Measurements from ENCODE around the gene NRP2.

Gene NRP2

GRCh38 chr2:205704127-205704741 is 21.9 kb downstream of the NRP2 start:
- Mint-ChIP-seq H3K27ac (no peak overlapping the region), H3K4me3 (no peak overlapping the region), H3K27me3 (peaks cover 4% of the 10 kb centered on the region), H3K4me1 (ENCODE audit: low read depth) (peaks cover 65% of the 10 kb centered on the region), H3K36me3 (ENCODE audit: low read depth) (no peaks in the 10 kb centered on the region), H3K9me3 (no peaks in the 10 kb centered on the region)

GRCh38 chr2:205705511-205706349 is 23.4 kb downstream of the NRP2 start:
- H3K36me3 Mint-ChIP-seq (ENCODE audit: low read depth), result no peaks in the 10 kb centered on the region
- no peak overlapping the region for H3K4me3 Mint-ChIP-seq
- peaks cover 56% of the 10 kb centered on the region for H3K4me1 Mint-ChIP-seq (ENCODE audit: low read depth)
- peak overlapping the region; percentile 80 for H3K27ac Mint-ChIP-seq
- peaks cover 4% of the 10 kb centered on the region for H3K27me3 Mint-ChIP-seq
- H3K9me3 Mint-ChIP-seq, result no peaks in the 10 kb centered on the region

GRCh38 chr2:205706769-205707381 is 24.6 kb downstream of the NRP2 start:
- Mint-ChIP-seq H3K27me3 (peaks cover 4% of the 10 kb centered on the region), H3K4me3 (peak overlapping the region; percentile 13), H3K27ac (peak overlapping the region; percentile 86), H3K9me3 (no peaks in the 10 kb centered on the region), H3K36me3 (ENCODE audit: low read depth) (no peaks in the 10 kb centered on the region), H3K4me1 (ENCODE audit: low read depth) (peaks cover 51% of the 10 kb centered on the region)

GRCh38 chr2:205708231-205708631 is 25.9 kb downstream of the NRP2 start:
- Mint-ChIP-seq H3K36me3 (ENCODE audit: low read depth) (no peaks in the 10 kb centered on the region), H3K27ac (no peak overlapping the region), H3K4me1 (ENCODE audit: low read depth) (peaks cover 56% of the 10 kb centered on the region), H3K27me3 (peaks cover 4% of the 10 kb centered on the region), H3K9me3 (no peaks in the 10 kb centered on the region), H3K4me3 (no peak overlapping the region)

- peaks cover 65% of the 10 kb centered on the region for H3K4me1 Mint-ChIP-seq (ENCODE audit: low read depth)
Measured at GRCh38 chr2:205709319-205709718, 27.0 kb downstream of the NRP2 start.

GRCh38 chr2:205712508-205712907 is 30.2 kb downstream of the NRP2 start:
- H3K27ac Mint-ChIP-seq, result peak overlapping the region; percentile 59
- H3K9me3 Mint-ChIP-seq, result no peaks in the 10 kb centered on the region
- peaks cover 7% of the 10 kb centered on the region for H3K27me3 Mint-ChIP-seq
- H3K36me3 Mint-ChIP-seq (ENCODE audit: low read depth), result no peaks in the 10 kb centered on the region
- peaks cover 63% of the 10 kb centered on the region for H3K4me1 Mint-ChIP-seq (ENCODE audit: low read depth)
- no peak overlapping the region for H3K4me3 Mint-ChIP-seq

More at GRCh38 chr2:205709319-205709718, 27.0 kb downstream of the NRP2 start:
- Mint-ChIP-seq H3K9me3 (no peaks in the 10 kb centered on the region), H3K27me3 (peaks cover 4% of the 10 kb centered on the region), H3K27ac (peak overlapping the region; percentile 65), H3K4me3 (no peak overlapping the region), H3K36me3 (ENCODE audit: low read depth) (no peaks in the 10 kb centered on the region)

- Mint-ChIP-seq H3K36me3 (ENCODE audit: low read depth) (no peaks in the 10 kb centered on the region), H3K27ac (peak overlapping the region; percentile 56), H3K4me1 (ENCODE audit: low read depth) (peaks cover 61% of the 10 kb centered on the region), H3K27me3 (peaks cover 9% of the 10 kb centered on the region), H3K9me3 (no peaks in the 10 kb centered on the region), H3K4me3 (no peak overlapping the region)
Measured at GRCh38 chr2:205713086-205713485, 30.8 kb downstream of the NRP2 start.

GRCh38 chr2:205714058-205714776 is 31.9 kb downstream of the NRP2 start:
- peak overlapping the region; percentile 78 for H3K27ac Mint-ChIP-seq
- H3K9me3 Mint-ChIP-seq, result no peaks in the 10 kb centered on the region
- peaks cover 58% of the 10 kb centered on the region for H3K4me1 Mint-ChIP-seq (ENCODE audit: low read depth)
- H3K36me3 Mint-ChIP-seq (ENCODE audit: low read depth), result no peaks in the 10 kb centered on the region
- H3K27me3 Mint-ChIP-seq, result peaks cover 9% of the 10 kb centered on the region
- peak overlapping the region; percentile 9 for H3K4me3 Mint-ChIP-seq

DNA sequence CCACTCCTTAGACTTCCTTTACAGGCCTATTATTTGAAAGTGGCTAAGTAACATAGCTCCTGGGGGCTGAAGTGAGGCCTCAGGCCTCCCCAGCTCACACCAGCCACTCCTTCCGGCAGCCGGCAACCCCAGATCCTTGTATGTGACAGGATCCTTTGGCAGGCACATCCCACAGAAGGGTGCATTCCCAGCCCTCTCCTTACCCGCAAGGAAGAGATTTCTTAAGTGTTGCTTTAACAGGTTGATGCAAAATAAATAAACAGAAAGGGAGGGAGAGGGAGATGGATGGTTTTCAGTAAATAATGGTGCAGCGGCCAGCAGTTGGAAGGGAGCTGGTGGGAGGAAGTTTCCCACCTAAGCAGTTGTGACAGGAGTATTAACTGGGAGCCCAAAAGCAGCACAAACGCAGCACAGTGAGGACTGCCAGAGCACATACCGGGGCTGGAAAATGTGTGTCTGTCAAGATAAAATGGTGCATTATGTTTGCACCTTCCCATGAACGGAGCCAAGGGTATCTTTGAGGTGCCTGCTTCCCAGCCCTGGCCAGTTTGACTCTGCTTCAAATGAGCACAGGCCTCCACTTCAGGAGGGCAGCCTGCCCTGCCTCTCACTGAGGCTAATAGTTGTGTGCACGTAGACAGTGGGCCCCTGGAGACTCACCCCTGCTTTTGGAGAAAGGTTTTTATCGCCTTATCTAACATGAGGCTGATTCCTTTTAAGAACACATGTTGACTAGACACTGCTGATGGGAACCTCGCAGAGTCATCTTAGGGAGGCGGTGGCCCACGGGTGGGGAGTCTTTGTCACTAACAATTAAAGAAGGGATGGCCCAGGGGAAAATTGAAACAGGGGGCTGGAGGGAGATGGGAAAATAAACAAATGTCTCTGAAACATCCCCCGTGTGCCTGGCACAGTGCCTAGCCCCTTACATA is 32.8 kb downstream of the NRP2 start:
- Mint-ChIP-seq H3K4me3 (no peak overlapping the region), H3K27ac (peak overlapping the region; percentile 78), H3K36me3 (ENCODE audit: low read depth) (no peaks in the 10 kb centered on the region), H3K9me3 (no peaks in the 10 kb centered on the region), H3K27me3 (peaks cover 9% of the 10 kb centered on the region), H3K4me1 (ENCODE audit: low read depth) (peaks cover 60% of the 10 kb centered on the region)

DNA sequence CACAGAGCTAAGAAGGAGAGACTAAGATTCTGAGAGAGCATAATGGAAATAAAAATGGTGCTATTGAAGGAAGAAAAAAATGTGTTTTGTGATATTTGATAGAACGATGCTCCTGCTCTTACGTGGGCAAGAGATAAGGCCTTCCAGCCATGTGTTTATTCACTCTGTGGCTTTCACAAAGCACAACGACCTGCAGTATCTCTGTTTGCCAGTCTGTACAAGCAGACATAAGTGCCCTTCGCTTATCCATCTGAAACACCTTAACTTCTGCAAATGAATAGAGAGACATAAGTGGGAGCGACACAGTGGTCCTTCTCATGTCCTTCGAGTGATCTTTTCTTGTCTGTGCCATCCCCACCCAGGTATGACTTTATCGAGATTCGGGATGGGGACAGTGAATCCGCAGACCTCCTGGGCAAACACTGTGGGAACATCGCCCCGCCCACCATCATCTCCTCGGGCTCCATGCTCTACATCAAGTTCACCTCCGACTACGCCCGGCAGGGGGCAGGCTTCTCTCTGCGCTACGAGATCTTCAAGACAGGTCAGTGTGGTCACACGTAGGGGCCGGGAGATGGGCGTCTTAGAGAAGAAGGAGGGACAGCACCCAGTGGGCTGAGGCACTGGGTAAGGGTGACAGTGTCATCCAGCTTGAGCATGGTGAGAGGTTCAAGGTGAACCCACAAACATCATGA is 33.7 kb downstream of the NRP2 start:
- H3K36me3 Mint-ChIP-seq (ENCODE audit: low read depth), result no peaks in the 10 kb centered on the region
- H3K4me1 Mint-ChIP-seq (ENCODE audit: low read depth), result peaks cover 65% of the 10 kb centered on the region
- H3K27me3 Mint-ChIP-seq, result peaks cover 9% of the 10 kb centered on the region
- H3K9me3 Mint-ChIP-seq, result no peaks in the 10 kb centered on the region
- H3K4me3 Mint-ChIP-seq, result no peak overlapping the region
- H3K27ac Mint-ChIP-seq, result peak overlapping the region; percentile 36

DNA sequence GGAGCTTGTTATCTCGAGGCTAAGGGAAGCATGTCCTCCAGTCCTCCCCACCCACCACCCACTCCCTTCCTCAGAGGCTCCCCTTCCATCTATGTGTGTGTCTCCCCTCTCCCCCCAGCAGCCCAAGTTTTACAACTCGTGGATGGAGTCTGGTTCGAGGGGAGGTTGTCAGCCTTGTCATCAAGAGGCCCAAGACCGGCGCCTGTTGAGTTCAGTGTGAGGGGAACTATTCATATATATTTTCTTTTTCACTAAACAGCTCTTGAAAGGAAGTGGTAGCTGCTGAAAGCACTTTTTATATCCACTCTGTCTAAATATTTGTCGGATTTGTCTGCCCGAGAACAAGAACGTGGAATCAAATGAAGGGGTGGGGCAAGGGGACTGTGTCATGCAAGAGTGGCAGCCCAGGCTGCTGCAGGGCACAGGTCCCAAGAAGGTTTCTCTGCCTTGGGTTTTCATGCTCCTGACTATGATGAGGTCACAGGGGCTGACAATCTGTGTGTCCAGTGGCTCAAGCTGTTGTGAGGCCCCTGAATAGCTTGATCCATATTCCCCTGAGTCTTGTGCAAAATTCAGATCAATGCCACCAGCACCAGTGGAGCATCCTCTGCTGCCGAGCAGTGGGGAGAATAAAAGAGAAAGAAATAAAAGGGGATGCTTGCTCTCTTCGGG is 35.0 kb downstream of the NRP2 start:
- no peak overlapping the region for H3K4me3 Mint-ChIP-seq
- H3K27me3 Mint-ChIP-seq, result peaks cover 9% of the 10 kb centered on the region
- H3K27ac Mint-ChIP-seq, result no peak overlapping the region
- H3K4me1 Mint-ChIP-seq (ENCODE audit: low read depth), result peaks cover 54% of the 10 kb centered on the region
- no peaks in the 10 kb centered on the region for H3K36me3 Mint-ChIP-seq (ENCODE audit: low read depth)
- no peaks in the 10 kb centered on the region for H3K9me3 Mint-ChIP-seq

DNA sequence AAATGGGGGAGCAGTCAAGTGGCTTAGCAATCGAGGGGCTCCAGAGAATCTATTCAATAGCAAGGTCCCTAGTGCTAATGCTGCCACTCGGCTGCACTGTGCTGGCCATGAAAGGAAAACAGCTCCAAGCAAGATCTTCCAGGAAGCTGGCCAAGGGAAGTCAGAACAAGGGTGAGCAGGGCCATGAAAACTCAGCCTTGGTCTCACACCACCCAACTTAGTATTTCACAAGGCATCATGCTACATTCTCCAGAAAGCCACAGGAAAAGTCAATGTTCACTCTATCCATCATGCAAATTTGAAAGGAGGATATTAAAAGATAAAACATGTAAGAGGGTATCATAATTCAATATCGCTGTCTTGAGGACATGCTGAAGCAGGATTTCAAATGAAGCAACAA is 35.7 kb downstream of the NRP2 start:
- Mint-ChIP-seq H3K9me3 (no peaks in the 10 kb centered on the region), H3K4me1 (ENCODE audit: low read depth) (peaks cover 47% of the 10 kb centered on the region), H3K27me3 (peaks cover 9% of the 10 kb centered on the region), H3K36me3 (ENCODE audit: low read depth) (no peaks in the 10 kb centered on the region), H3K27ac (no peak overlapping the region), H3K4me3 (no peak overlapping the region)

DNA sequence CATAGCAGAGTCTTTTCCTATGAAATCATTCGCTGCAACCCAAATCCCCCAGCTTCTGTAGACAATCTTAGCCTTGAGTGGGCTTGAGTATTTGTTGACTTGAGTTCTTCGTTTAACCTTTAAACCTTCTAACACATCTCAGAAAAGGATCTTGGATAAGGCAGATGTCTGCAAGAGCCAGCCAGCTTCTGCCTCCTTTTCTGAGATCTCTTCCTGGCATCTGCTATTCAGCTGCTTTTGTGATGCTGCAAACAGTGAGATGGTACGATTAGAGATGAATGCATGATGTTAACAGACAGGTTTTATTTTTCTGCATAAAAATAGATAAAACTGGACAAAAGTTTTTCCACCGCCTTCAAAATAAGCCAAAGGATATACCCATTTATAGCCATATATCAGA is 37.5 kb downstream of the NRP2 start:
- H3K27me3 Mint-ChIP-seq, result peaks cover 9% of the 10 kb centered on the region
- no peak overlapping the region for H3K4me3 Mint-ChIP-seq
- H3K36me3 Mint-ChIP-seq (ENCODE audit: low read depth), result no peaks in the 10 kb centered on the region
- no peaks in the 10 kb centered on the region for H3K9me3 Mint-ChIP-seq
- peak overlapping the region; percentile 65 for H3K27ac Mint-ChIP-seq
- H3K4me1 Mint-ChIP-seq (ENCODE audit: low read depth), result peaks cover 30% of the 10 kb centered on the region

Measured in stimulated activated naive CD8-positive, alpha-beta T cell treated with anti-CD3 and anti-CD28 coated beads, Interleukin-15, Interleukin-2, amounts not matched to agents 100 ng/mL and 50 ng/mL, for 24 hours (primary cell).